Activated T-cell treated with anti-CD3 and anti-CD28 coated beads, Interleukin-2, amount 50 U/mL, for 24 hours (primary cell): ENCODE measurements around the gene ABCC10.

Experiments
- DNase-seq: peaks from one replicate; pipeline ENCODE4 v3.0.0-alpha.2; 2020
- H3K27ac Mint-ChIP-seq: 2 replicates; pipeline ENCODE4 v1.8.0; 2020; ENCODE audit warnings: mild to moderate bottlenecking, mixed read lengths
- H3K27me3 Mint-ChIP-seq: 2 replicates; pipeline ENCODE4 v1.8.0; 2020; ENCODE audit warnings: mixed read lengths
- H3K36me3 Mint-ChIP-seq: 2 replicates; pipeline ENCODE4 v1.8.0; 2020; ENCODE audit warnings: low read depth, mixed read lengths
- H3K4me1 Mint-ChIP-seq: 2 replicates; pipeline ENCODE4 v1.8.0; 2020; ENCODE audit warnings: low read depth, mixed read lengths
- H3K4me3 Mint-ChIP-seq: 2 replicates; pipeline ENCODE4 v1.8.0; 2020; ENCODE audit warnings: mild to moderate bottlenecking, moderate library complexity, mixed read lengths
- H3K9me3 Mint-ChIP-seq: 2 replicates; pipeline ENCODE4 v1.8.0; 2020; ENCODE audit warnings: mixed read lengths

The ABCC10 gene

GRCh38 chr6:43481591-43482236 is 54.4 kb downstream of the ABCC10 start:
- Mint-ChIP-seq H3K36me3 (peaks cover 56% of the 10 kb centered on the region), H3K4me1 (peaks cover 52% of the 10 kb centered on the region), H3K27me3 (no peaks in the 10 kb centered on the region), H3K27ac (peak overlapping the region; percentile 15), H3K9me3 (no peaks in the 10 kb centered on the region), H3K4me3 (no peak overlapping the region)
- DNase-seq: no peak

GRCh38 chr6:43488667-43489276 is 61.4 kb downstream of the ABCC10 start:
- H3K36me3 Mint-ChIP-seq: peaks cover 47% of the 10 kb centered on the region
- H3K27me3 Mint-ChIP-seq: no peaks in the 10 kb centered on the region
- H3K27ac Mint-ChIP-seq: peak overlapping the region; percentile 51
- no peak for DNase-seq
- H3K9me3 Mint-ChIP-seq: no peaks in the 10 kb centered on the region
- H3K4me1 Mint-ChIP-seq: peaks cover 23% of the 10 kb centered on the region
- no peak overlapping the region for H3K4me3 Mint-ChIP-seq

- Mint-ChIP-seq H3K27ac (peak overlapping the region; percentile 51), H3K27me3 (no peaks in the 10 kb centered on the region)
Measured at GRCh38 chr6:43489277-43490072, 62.1 kb downstream of the ABCC10 start.

GRCh38 chr6:43490523-43490939 is 63.2 kb downstream of the ABCC10 start:
- H3K4me1 Mint-ChIP-seq: peaks cover 40% of the 10 kb centered on the region
- no peak for DNase-seq
- H3K4me3 Mint-ChIP-seq: no peak overlapping the region
- H3K36me3 Mint-ChIP-seq: peaks cover 46% of the 10 kb centered on the region
- no peaks in the 10 kb centered on the region for H3K9me3 Mint-ChIP-seq
- no peaks in the 10 kb centered on the region for H3K27me3 Mint-ChIP-seq
- H3K27ac Mint-ChIP-seq: no peak overlapping the region

More at GRCh38 chr6:43489277-43490072, 62.1 kb downstream of the ABCC10 start:
- peaks cover 51% of the 10 kb centered on the region for H3K36me3 Mint-ChIP-seq
- no peaks in the 10 kb centered on the region for H3K9me3 Mint-ChIP-seq
- no peak overlapping the region for H3K4me3 Mint-ChIP-seq
- H3K4me1 Mint-ChIP-seq: peaks cover 30% of the 10 kb centered on the region
- DNase-seq: no peak

- Mint-ChIP-seq H3K27ac (no peak overlapping the region), H3K4me1 (peaks cover 43% of the 10 kb centered on the region), H3K4me3 (no peak overlapping the region), H3K36me3 (peaks cover 39% of the 10 kb centered on the region), H3K9me3 (no peaks in the 10 kb centered on the region), H3K27me3 (no peaks in the 10 kb centered on the region)
- no peak for DNase-seq
Measured at GRCh38 chr6:43491750-43492661, 64.7 kb downstream of the ABCC10 start.

GRCh38 chr6:43492673-43493072 is 65.3 kb downstream of the ABCC10 start:
- Mint-ChIP-seq H3K27me3 (no peaks in the 10 kb centered on the region), H3K36me3 (peaks cover 39% of the 10 kb centered on the region), H3K9me3 (no peaks in the 10 kb centered on the region), H3K27ac (no peak overlapping the region), H3K4me3 (no peak overlapping the region), H3K4me1 (peaks cover 43% of the 10 kb centered on the region)
- no peak for DNase-seq

GRCh38 chr6:43493230-43493629 is 65.9 kb downstream of the ABCC10 start:
- Mint-ChIP-seq H3K36me3 (peaks cover 43% of the 10 kb centered on the region), H3K4me1 (peaks cover 43% of the 10 kb centered on the region), H3K27me3 (no peaks in the 10 kb centered on the region), H3K27ac (peak overlapping the region; percentile 26), H3K9me3 (no peaks in the 10 kb centered on the region), H3K4me3 (no peak overlapping the region)
- DNase-seq: no peak

GRCh38 chr6:43493833-43494232 is 66.5 kb downstream of the ABCC10 start:
- Mint-ChIP-seq H3K36me3 (peaks cover 44% of the 10 kb centered on the region), H3K27me3 (no peaks in the 10 kb centered on the region), H3K4me1 (peaks cover 43% of the 10 kb centered on the region), H3K27ac (peak overlapping the region; percentile 57), H3K9me3 (no peaks in the 10 kb centered on the region), H3K4me3 (no peak overlapping the region)
- DNase-seq: no peak

GRCh38 chr6:43494321-43494720 is 67.0 kb downstream of the ABCC10 start:
- DNase-seq: no peak
- Mint-ChIP-seq H3K36me3 (peaks cover 44% of the 10 kb centered on the region), H3K27ac (peak overlapping the region; percentile 57), H3K9me3 (no peaks in the 10 kb centered on the region), H3K4me3 (no peak overlapping the region), H3K4me1 (peaks cover 39% of the 10 kb centered on the region), H3K27me3 (no peaks in the 10 kb centered on the region)

- no peaks in the 10 kb centered on the region for H3K27me3 Mint-ChIP-seq
- no peak overlapping the region for H3K27ac Mint-ChIP-seq
- H3K4me3 Mint-ChIP-seq: no peak overlapping the region
- peaks cover 46% of the 10 kb centered on the region for H3K36me3 Mint-ChIP-seq
- DNase-seq: no peak
- peaks cover 39% of the 10 kb centered on the region for H3K4me1 Mint-ChIP-seq
- no peaks in the 10 kb centered on the region for H3K9me3 Mint-ChIP-seq
Measured at GRCh38 chr6:43494766-43495165, 67.4 kb downstream of the ABCC10 start.

GRCh38 chr6:43495409-43495941 is 68.1 kb downstream of the ABCC10 start:
- Mint-ChIP-seq H3K4me3 (no peak overlapping the region), H3K36me3 (peaks cover 46% of the 10 kb centered on the region), H3K27ac (peak overlapping the region; percentile 56), H3K27me3 (no peaks in the 10 kb centered on the region), H3K9me3 (no peaks in the 10 kb centered on the region), H3K4me1 (peaks cover 32% of the 10 kb centered on the region)
- no peak for DNase-seq

- Mint-ChIP-seq H3K27ac (no peak overlapping the region), H3K9me3 (no peaks in the 10 kb centered on the region), H3K27me3 (no peaks in the 10 kb centered on the region), H3K36me3 (peaks cover 57% of the 10 kb centered on the region), H3K4me3 (no peak overlapping the region), H3K4me1 (peaks cover 32% of the 10 kb centered on the region)
- no peak for DNase-seq
Measured at GRCh38 chr6:43496370-43497128, 69.2 kb downstream of the ABCC10 start.

GRCh38 chr6:43497129-43497396 is 69.7 kb downstream of the ABCC10 start:
- no peak overlapping the region for H3K27ac Mint-ChIP-seq
- peaks cover 62% of the 10 kb centered on the region for H3K36me3 Mint-ChIP-seq
- peaks cover 30% of the 10 kb centered on the region for H3K4me1 Mint-ChIP-seq
- H3K4me3 Mint-ChIP-seq: no peak overlapping the region
- no peak for DNase-seq
- H3K27me3 Mint-ChIP-seq: no peaks in the 10 kb centered on the region
- no peaks in the 10 kb centered on the region for H3K9me3 Mint-ChIP-seq
